Erythroblast (primary cell): ENCODE results near the gene ZNF385B.

Source experiments
- GATA1 ChIP-seq: IDR thresholded peaks from 2 replicates; pipeline ENCODE4 v1.6.1; 2011; ENCODE audit warnings: low read depth, mild to moderate bottlenecking, control low read depth, low read length, moderate library complexity
- POLR2A ChIP-seq: IDR thresholded peaks from 2 replicates; pipeline ENCODE4 v1.6.1; 2011; ENCODE audit warnings: mild to moderate bottlenecking, low read length

DNA sequence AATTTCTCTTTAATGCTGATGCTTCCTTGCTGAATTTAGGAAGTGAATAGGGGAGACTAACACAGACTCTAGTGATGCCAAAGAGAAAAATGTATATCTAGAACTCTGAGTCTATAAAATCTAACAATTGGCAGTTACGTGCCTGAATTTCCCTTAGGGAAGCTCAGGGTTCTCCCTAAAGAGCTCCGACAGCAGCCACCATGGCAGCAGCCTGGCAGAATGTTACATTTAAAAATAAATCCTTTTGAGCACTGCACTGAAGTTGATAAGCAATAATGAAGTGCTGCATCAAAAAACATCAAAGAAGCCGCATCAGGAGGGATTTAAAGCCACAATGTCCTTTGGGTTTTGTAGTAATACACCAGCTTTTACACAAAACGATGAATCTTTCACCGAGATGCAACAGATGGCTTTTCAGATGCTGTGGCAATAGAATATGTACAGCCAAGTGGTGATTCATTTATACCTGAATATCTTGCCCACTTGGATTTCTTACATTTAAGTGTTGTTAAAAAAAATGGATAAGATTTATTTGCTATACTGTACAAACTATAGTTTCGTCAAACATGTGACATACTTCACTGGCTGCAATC lies 305.6 kb downstream of the ZNF385B start:
- TF ChIP-seq POLR2A (no peak), GATA1 (no peak)
